HG03060 (cell line): Measurements from ENCODE around the gene RAE1.

Source experiments
- ATAC-seq: cut with Tn5 transposase; IDR thresholded peaks from one replicate; pipeline ENCODE4 v1.9.1; 2021; ENCODE audit warnings: low read depth, moderate number of reproducible peaks; ENCODE audit not compliant: unreplicated experiment

The RAE1 gene, protein sequence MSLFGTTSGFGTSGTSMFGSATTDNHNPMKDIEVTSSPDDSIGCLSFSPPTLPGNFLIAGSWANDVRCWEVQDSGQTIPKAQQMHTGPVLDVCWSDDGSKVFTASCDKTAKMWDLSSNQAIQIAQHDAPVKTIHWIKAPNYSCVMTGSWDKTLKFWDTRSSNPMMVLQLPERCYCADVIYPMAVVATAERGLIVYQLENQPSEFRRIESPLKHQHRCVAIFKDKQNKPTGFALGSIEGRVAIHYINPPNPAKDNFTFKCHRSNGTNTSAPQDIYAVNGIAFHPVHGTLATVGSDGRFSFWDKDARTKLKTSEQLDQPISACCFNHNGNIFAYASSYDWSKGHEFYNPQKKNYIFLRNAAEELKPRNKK

DNA sequence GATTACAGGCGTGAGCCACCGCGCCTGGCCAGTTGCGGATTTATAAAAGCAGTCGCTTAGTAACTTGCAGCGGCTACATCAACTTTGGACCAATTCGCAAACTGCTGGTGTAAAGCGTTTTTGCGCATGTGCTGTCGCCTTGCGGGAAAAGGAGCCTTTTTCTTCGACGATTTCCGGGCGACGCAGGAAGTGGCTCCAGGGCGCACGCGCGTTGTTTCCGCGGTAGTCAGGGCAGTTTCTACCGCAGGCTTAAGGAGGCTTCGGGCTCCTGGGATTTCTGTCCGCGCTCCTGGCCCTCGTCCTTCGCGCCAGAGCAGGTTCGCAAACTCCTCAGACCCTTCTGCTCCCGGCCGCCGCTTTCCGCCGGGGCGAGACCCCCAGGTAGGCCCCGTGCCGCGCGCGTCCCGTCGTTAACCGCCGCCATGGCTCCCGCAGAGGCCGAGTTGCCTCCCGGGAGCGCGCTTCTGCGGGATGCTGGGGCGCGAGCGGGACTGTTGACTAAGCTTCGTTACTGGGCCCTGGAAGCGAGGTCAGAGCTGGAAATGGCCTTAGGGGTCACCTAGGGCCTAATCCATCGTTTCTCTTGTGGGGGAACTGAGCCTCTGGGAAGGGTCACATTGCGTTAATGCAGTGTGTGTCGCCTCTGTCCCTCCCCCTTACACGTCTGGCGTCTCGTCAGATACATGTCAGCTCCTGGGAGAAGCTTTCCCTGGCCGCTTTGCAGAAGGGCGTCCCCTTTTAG lies at the start of gene RAE1:
TSS of gene RAE1 (plus strand) at position 214 of the 742 bp plus-strand sequence. CDS start 2,784 bp downstream, outside the sequence.
- no peak for ATAC-seq

DNA sequence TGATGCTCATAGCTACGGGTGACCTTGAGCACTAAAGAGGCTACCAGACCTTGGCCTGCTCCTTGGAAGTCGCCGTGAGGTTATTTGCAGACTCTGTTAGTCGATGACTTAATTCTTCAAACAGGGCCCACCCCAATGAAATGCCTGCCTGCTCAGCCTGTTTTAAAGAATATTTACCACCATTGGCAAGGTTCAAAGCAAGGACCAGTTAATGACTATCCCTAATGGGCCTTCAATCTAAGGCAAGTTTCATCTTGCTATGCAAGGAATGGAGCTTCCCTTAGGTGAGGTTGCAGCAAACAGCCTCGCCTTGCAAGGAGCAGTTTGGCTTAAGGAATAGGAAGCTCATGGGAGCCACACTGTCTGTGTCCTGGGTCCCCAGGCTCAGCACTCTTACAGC lies 44.3 kb upstream of the RAE1 start:
- ATAC-seq = no peak

DNA sequence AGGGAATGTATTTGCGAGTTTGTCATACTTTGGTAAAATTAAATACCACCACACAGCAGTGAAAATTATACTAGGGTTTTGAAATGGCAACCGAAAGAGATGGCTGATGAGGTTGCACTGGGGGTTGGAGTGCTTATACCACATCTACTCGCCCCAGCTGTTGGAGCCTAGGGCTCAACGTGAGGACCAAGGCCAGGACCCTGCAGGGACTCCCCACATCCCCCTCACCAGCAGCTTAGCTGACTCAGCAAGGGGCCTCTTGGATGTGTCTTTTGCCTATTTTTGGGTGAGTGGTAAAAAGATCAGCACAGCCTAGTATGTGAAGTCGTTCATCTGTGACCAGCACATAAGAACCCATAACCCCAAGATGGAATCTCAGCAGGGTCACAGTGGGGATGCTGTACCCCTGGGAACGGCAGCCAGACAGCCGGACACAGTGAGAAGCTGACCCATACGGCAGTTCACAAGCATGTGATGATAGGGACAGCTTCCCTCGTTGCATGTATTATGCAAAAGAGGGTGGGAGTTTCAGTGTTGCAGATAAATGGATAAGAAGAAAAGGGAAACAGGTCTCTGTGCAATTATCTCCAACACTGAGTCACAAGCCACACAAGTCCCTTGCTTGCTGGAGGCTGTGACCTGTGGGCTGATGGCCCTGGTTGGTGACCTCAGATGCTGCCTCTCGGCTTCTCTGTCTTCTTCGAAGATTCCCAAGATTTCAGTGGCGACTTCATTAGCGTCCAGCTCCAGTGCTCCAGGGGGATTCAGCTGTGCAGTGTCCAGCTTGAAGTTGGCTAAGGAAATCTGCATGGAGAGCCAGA lies 42.4 kb upstream of the RAE1 start:
- no peak for ATAC-seq

DNA sequence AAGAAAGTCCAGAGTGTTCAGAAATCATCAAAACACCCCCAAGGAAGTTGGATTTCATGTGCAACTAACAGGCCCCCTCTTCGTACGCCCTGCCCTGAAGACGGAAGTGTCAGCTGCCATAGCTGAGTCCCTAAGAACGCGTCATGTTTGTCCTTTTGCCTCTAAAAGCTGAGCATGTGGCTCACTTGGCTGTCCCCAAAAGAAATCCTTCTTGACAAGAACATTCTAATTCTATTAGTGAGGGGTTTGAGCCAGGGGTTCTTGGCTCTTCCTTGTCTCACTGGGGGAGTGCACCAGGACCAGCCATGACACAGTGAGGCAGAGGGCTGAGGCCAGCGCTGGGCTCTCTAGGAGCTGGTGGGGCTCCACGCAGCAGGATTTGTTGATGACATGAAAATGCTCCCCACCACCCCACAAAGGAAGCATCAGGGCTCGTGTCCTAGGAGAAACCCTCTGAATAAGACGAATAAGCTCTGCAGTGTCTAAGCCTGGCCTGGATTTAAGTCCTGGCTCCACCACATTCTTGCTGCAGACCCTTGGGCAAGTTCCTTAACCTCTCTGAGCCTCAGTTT lies 41.4 kb upstream of the RAE1 start:
- no peak for ATAC-seq

DNA sequence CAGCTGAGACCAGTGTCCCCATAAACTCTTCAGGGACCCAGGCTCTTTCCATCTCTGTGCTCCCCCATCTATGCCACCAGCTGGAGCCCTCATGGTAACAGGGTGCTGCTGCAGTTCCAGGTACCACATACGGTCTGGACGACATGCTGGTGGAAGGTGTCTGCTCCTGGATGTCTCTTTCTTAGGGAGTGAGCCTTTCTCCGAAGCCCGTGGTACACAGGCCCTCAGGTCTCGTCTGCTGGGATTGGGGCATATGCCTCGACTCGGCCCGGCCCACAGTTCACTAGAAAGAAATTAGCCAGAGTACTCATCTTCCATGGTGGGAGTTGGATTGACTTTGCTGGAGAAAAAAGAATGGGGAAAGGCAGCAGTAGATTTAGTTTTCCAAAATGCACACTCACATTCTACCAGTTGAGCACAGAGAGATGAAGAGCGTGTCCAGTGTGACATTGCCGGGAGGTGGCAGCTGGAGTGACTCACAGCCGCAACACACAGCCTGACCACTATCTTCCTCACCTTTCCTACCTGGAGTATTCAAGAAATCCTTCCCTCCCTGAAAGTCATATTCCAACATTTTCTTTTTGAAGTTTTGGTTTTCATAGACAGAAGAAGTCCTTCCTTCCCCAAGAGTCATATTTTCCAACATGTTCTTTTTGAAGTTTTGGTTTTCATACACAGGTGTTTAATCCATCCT lies 40.1 kb upstream of the RAE1 start:
- no peak for ATAC-seq

DNA sequence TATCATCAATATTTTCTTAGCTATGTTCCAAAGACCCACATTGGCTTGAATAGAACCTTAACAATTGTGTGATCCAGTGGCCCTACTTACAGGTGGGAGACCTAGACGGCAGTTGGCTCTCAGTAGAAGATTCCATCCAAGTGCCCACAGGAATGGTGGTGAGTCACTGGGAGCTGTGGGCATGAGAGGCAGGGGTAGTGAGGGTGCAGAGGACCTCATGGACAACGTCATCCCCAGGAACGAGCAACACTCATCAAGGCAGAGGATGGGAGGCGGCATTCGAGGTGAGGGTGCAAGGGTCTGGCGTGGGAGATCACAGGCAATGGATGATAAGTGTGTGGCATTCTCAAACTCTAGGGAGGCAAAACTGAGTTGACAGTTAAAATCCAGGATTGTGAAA lies 38.9 kb upstream of the RAE1 start:
- ATAC-seq = no peak

DNA sequence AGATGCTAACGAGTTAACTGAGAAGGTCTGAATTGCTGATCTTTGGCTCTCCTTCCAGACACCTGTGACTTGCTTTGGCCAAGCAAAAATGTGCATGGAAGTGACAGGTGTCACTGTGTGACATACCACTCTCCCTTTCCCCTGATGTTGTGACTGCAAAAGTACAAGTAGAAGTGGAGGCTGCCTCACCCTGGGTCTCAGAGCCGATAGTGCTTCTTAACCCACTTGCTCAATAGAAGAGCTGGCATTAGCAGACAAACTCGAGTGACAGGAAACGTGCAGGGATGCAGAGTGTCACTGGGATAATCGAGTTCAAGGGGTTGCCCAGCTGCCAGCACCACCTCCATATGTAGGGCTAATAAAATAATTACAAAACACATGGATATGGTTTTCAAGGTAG lies 37.8 kb upstream of the RAE1 start:
- ATAC-seq = no peak

DNA sequence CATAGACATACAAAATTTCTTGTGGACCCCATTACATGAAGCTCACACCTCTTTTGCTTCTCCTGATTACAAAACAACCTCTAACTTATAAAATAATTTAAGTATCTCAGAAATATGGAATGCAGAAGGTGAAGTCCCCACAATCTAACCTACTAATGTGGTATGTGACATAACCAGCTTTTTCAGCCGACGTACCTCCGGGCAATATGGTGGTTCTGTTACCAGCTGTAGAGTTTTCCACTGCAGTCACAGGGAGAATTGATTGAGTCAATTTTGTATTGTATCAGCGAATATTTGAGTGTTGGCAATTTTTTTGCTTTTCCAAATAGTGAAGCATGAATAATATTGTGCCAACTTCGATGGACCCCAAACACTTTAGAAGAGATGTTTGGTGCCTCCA lies 37.1 kb upstream of the RAE1 start:
- ATAC-seq = no peak

DNA sequence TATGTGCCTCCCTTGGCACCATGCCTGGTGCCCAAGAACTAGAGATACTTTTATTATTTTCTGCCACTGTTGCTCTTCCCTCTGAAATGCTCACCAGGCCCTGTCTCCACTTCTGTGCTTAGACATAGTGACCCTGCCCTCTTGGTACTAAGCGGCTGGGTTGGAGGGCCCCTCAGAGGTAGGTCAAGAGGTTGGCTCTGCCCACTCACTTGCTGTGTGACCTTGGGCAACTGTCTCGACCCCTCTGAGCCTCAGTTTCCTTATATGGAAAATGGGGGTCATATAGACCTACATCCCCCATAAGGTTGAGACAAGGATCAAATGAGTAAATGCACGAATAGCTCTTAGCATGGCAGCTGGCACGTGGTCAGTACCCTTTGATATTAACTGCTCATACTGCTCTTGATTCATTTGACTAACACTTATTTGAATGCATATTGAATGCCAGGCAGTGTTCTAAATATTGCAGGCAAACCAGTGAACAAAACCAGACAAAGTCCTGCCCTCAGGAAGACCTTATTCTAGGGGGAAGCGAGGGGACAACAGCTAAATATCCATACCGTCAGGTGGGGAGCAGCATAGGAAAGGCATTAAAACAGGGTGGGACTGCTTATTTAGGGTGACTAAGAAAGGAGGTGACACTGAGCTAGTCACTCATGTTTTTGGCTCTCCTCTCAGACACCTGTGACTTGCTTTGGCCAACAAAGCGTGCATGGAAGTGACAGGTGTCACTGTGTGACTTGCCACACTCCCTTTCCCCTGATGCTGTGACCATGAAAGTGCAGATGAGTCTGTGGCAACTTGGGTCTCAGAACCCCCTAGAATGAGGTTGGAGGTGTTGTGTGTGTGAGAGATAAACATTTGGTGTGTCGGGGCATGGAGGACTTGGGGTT lies 35.7 kb upstream of the RAE1 start:
- no peak for ATAC-seq

DNA sequence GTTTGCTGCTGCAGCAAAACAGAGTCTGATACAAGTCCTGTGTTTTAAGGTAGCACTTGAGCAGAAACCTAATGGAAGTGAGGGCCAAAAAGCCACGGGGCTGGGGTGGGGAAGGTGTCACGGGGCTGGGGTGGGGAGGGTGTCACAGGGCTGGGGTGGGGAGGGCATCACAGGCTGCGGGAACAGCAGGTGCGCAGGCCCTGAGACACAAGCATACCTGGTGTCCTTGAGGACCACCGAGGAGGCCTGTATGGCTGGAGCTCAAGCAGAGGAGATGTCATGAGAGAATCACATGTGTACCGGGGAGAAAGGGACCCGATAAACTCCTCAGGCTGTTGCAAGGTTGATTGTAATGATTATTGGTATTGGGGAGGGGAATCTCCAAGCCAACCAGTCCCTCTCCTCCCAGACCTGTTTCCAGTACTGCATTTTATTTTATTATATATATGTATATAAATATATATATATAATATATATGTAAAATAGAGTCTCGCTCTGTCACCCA lies 35.0 kb upstream of the RAE1 start:
- ATAC-seq = no peak

DNA sequence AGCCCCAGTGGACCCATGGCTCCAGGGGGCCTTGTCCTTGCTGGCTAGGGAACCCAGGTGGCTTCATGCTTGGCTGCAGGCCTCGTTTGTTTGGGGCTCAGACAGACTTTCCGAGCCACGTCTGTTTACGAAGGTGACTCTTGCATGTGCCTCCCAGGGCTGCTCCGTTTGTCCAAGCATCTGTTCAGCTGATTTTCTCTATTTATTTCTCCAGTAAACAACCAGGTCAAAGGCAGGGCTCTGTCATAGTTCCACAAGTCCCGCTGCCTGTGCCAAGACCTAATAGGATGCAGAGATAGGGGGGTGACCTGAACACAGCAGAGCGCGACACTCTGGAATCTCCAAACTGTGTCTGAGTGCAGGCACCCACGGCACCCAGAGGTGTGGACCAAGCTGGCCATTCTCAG lies 34.3 kb upstream of the RAE1 start:
- no peak for ATAC-seq

DNA sequence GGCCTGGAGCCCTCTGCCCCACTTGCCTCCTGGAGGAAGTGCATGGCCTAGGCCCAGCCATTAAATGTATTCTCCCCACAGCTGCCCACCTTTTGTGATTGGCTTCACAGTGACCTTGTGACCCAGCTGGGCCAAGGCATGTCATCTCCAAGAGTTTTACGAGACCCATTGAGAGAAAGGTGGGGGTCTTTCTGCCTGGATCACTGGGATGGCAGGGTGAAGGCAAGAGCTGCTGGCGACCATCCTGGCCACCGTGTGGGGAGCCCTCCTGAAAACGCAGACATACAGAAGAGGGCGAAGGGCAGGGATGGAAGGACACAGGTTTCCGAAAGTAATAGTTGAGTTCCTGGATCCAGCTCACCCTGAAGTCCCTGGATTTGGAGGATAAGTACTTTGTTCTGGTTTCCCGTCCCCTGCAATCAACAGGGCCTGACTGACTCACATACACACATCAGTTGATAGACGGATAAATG lies 33.7 kb upstream of the RAE1 start:
- no peak for ATAC-seq

DNA sequence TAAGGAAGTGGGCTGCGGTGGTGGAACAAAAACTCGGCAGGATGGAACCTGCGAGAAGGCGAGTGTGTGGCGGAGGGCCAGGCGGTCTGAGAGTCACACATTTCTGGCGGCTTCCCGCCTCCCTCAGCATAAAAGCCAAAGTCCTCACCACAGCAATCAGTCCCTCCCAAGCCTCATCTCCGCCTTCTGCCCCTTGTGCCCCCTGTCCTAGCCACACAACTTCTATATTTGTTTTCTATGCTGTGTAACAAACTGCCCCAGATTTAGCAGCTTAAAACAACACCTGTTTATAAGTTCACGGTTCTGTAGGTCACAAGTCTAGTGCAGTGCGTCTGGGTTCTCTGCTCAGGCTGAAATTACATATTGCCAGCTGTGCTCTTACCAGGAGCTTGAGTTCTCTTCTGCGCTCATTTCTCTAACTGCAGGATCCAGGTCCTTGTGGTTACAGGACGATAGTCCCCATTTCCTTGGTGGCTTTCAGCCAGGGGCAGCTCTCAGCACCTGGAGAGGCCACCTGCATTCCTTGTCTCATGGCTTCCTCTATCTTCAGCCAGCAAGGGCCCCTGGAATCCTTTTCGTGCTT lies 33.2 kb upstream of the RAE1 start:
- no peak for ATAC-seq

DNA sequence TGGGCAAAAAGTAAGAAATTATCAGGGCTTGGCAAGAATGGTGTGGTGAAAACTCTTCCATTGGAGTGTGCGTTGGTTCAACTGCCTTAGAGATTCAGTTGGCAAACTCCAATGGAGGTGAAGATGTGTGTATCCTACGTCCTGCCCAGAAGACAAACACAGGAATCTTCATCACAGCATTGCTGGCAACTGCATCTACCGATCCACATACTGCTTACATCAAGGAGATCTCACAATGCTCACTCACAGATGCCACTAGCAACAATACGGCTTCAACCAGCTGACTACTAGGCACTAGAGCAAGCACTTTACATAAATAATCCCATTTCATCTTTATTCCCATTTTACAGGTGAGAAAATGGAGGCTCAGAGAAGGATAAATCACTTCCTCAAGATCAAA lies 31.5 kb upstream of the RAE1 start:
- no peak for ATAC-seq

DNA sequence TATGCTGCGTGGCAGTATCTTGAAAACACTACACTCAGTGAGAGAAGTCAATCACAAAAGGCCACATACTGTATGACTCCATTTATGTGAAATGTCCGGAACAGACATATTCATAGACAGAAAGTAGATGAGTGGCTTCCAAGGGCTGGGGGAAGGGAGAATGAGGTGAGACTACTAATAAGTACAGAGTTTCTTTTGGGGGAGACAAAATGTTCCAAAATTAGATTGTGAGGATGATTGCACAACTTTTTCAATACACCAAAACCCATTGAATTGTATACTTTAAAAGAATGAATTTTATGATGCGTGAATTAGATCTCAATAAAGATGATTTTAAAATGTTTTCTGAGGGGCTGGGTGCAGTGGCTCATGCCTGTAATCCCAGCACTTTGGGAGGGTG lies 30.7 kb upstream of the RAE1 start:
- no peak for ATAC-seq

DNA sequence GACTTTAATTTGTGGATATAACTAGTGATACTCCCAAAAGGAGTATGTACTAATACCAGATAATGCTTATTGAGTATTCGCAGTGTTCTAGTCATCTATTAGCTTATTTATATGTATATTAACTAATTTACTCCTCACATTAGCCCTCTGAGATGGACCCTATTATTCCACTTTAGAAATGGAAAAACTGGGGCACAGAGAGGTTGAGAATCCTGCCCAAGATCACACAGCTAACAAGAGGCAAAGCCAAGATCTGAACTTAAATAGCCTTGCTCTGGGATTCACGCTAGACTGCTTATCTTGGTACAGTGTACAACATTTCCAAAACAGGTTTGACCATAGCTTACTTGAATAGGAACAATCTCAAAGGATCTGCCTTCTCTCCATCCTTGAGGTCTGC lies 29.9 kb upstream of the RAE1 start:
- ATAC-seq = no peak

DNA sequence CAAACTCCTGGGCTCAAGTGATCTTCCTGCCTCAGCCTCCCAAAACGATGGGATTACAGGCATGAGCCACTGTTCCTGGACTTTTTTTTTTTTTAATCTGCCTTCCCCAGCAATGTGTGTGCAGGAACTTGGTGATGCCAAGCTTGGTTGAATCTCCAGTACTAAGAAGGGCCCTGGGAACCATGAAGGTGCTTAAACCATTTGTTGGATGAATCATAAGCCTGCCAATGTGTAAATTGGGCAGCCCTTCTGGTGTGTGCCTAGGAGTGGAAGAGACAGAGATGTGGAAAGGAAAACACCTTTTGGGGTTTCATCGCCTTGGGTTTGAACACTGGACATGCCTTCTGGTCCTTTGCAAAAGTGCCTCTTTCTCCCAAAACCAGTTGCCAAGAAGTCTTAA lies 28.6 kb upstream of the RAE1 start:
- no peak for ATAC-seq

DNA sequence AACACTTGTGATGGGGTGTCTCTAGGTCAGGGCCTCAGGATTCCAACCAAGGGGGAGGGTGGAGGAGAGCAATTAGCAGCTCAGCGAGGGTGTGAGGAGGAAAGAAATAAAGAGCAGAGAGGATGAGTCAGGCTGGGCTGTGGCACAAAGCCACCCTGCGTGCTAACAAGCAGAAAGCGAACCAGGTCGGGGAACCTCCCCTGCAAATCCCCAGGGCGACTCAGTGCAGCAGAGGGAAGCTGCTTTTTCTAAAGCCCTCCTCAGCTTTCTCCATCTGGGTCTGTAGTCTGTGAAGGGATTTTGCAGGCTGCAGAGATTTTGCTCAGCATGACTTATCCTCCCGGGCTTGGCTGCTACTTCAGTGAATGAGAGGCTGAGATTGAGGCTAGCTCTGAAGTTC lies 28.0 kb upstream of the RAE1 start:
- no peak for ATAC-seq
